OCI-LY1 (cell line): ENCODE data around the gene PRDM15.

Source experiments
- H2AFZ ChIP-seq: fragments of 200-600 bp; sonication (generic), shearing (Covaris generic); 2 replicates; pipeline ENCODE4 v1.6.0; 2014; ENCODE audit warnings: antibody characterized with exemption, mild to moderate bottlenecking, low read length
- H3F3A ChIP-seq: fragments of 200-600 bp; sonication (generic), shearing (Covaris generic); 2 replicates; pipeline ENCODE4 v1.6.0; 2014; ENCODE audit warnings: mild to moderate bottlenecking, antibody characterized with exemption, low read length, moderate library complexity; ENCODE audit not compliant: insufficient read depth
- H3K27ac ChIP-seq: fragments of 200-600 bp; sonication (generic); 2 replicates; pipeline ENCODE4 v1.5.1; 2014; ENCODE audit warnings: low read length, mixed run types, mild to moderate bottlenecking, low read depth; ENCODE audit not compliant: poor library complexity, severe bottlenecking
- H3K27me3 ChIP-seq: fragments of 200-600 bp; sonication (generic); 2 replicates; pipeline ENCODE4 v1.6.0; 2014; ENCODE audit warnings: antibody characterized with exemption, mild to moderate bottlenecking, low read length, moderate library complexity; ENCODE audit not compliant: insufficient read depth
- H3K36me3 ChIP-seq: fragments of 200-600 bp; sonication (generic); 2 replicates; pipeline ENCODE4 v1.6.1; 2014; ENCODE audit warnings: mild to moderate bottlenecking, antibody characterized with exemption, low read length, moderate library complexity, mixed read lengths; ENCODE audit not compliant: insufficient read depth
- H3K4me1 ChIP-seq: fragments of 200-600 bp; sonication (generic); 2 replicates; pipeline ENCODE4 v1.5.1; 2014; ENCODE audit warnings: mild to moderate bottlenecking, low read length, moderate library complexity; ENCODE audit not compliant: insufficient read depth, severe bottlenecking
- H3K4me2 ChIP-seq: fragments of 200-600 bp; sonication (generic), shearing (Covaris generic); 2 replicates; pipeline ENCODE4 v1.6.1; 2014; ENCODE audit warnings: low read length
- H3K4me3 ChIP-seq: fragments of 200-600 bp; sonication (generic); 2 replicates; pipeline ENCODE4 v1.5.1; 2014; ENCODE audit warnings: low read length, low read depth, mild to moderate bottlenecking, mixed read lengths; ENCODE audit not compliant: poor library complexity, severe bottlenecking
- H3K79me2 ChIP-seq: fragments of 200-600 bp; shearing (Covaris generic); 2 replicates; pipeline ENCODE4 v1.6.1; 2016; ENCODE audit warnings: mixed run types, low read length, mixed read lengths; ENCODE audit not compliant: insufficient read depth
- H3K9ac ChIP-seq: fragments of 200-600 bp; sonication (generic), shearing (Covaris generic); 2 replicates; pipeline ENCODE4 v1.6.1; 2014; ENCODE audit warnings: mild to moderate bottlenecking, low read length, mixed read lengths
- H3K9me2 ChIP-seq: fragments of 200-600 bp; sonication (generic), shearing (Covaris generic); 2 replicates; pipeline ENCODE4 v1.6.1; 2014; ENCODE audit warnings: low read depth, mild to moderate bottlenecking, low read length, mixed read lengths
- H3K9me3 ChIP-seq: fragments of 200-600 bp; shearing (Covaris generic); 2 replicates; pipeline ENCODE4 v1.6.1; 2014; ENCODE audit warnings: low read length, mixed read lengths
- H4K20me1 ChIP-seq: fragments of 200-600 bp; sonication (generic), shearing (Covaris generic); 2 replicates; pipeline ENCODE4 v1.6.0; 2016; ENCODE audit warnings: mild to moderate bottlenecking, low read length; ENCODE audit not compliant: insufficient read depth
- CTCF ChIP-seq: fragments of 200-600 bp; sonication (generic), shearing (Covaris generic); IDR thresholded peaks from 2 replicates; pipeline ENCODE4 v1.5.1; 2017; ENCODE audit warnings: mild to moderate bottlenecking, antibody characterized with exemption, low read length, moderate library complexity, mixed read lengths
- EZH2 ChIP-seq: fragments of 200-600 bp; sonication (generic), shearing (Covaris generic); IDR thresholded peaks from 2 replicates; pipeline ENCODE4 v1.8.0; 2017; ENCODE audit warnings: borderline replicate concordance, mixed run types, mild to moderate bottlenecking, antibody characterized with exemption, low read length, moderate library complexity, mixed read lengths

Gene PRDM15

GRCh38 chr21:41752231-41752681 lies 126.9 kb downstream of the PRDM15 start:
- H3K27ac ChIP-seq, result no peak overlapping the region
- H3K9ac ChIP-seq, result no peak overlapping the region
- no peak overlapping the region for H3K4me2 ChIP-seq
- H4K20me1 ChIP-seq, result no peaks in the 10 kb centered on the region
- H3F3A ChIP-seq, result no peaks in the 10 kb centered on the region
- H3K4me3 ChIP-seq, result no peak overlapping the region
- 0 out of 2 replicates have a peak, but pooled peaks cover 8% of the 10 kb centered on the region for H3K27me3 ChIP-seq
- no peaks in the 10 kb centered on the region for H3K9me3 ChIP-seq
- peaks cover 8% of the 10 kb centered on the region for H3K4me1 ChIP-seq
- H2AFZ ChIP-seq, result no peak overlapping the region
- H3K36me3 ChIP-seq, result no peaks in the 10 kb centered on the region
- no peaks in the 10 kb centered on the region for H3K9me2 ChIP-seq
- H3K79me2 ChIP-seq, result no peaks in the 10 kb centered on the region
- TF ChIP-seq CTCF (no peak), EZH2 (no peak)

GRCh38 chr21:41751611-41752011 lies 127.5 kb downstream of the PRDM15 start:
- 0 out of 2 replicates have a peak, but pooled peaks cover 8% of the 10 kb centered on the region for H3K27me3 ChIP-seq
- H2AFZ ChIP-seq, result no peak overlapping the region
- no peaks in the 10 kb centered on the region for H3K9me2 ChIP-seq
- H3F3A ChIP-seq, result no peaks in the 10 kb centered on the region
- H3K79me2 ChIP-seq, result no peaks in the 10 kb centered on the region
- H3K4me1 ChIP-seq, result peaks cover 8% of the 10 kb centered on the region
- TF ChIP-seq CTCF (no peak), EZH2 (no peak)
- H3K27ac ChIP-seq, result no peak overlapping the region
- H3K4me2 ChIP-seq, result no peak overlapping the region
- H3K9me3 ChIP-seq, result no peaks in the 10 kb centered on the region
- no peak overlapping the region for H3K4me3 ChIP-seq
- H4K20me1 ChIP-seq, result no peaks in the 10 kb centered on the region
- no peaks in the 10 kb centered on the region for H3K36me3 ChIP-seq
- no peak overlapping the region for H3K9ac ChIP-seq

GRCh38 chr21:41750532-41751151 lies 128.5 kb downstream of the PRDM15 start:
- Histone ChIP-seq H3K4me1 (peaks cover 8% of the 10 kb centered on the region), H3K36me3 (no peaks in the 10 kb centered on the region), H3K9ac (no peak overlapping the region), H2AFZ (no peak overlapping the region), H3K27ac (no peak overlapping the region), H3K79me2 (no peaks in the 10 kb centered on the region), H3K27me3 (0 out of 2 replicates have a peak, but pooled peaks cover 8% of the 10 kb centered on the region), H3F3A (no peaks in the 10 kb centered on the region), H3K4me2 (no peak overlapping the region), H3K9me3 (no peaks in the 10 kb centered on the region), H3K9me2 (no peaks in the 10 kb centered on the region), H3K4me3 (no peak overlapping the region), H4K20me1 (no peaks in the 10 kb centered on the region)
- no peak for TF ChIP-seq EZH2
- no peak for TF ChIP-seq CTCF
